NOMO-1 treated with DMSO at 0.1 percent for 48 hours (cell line): ENCODE measurements around the gene KDM1A.

ENCODE experiments used
- DNase-seq: peaks from one replicate; lab custom pipeline; 2025; ENCODE audit not compliant: unreplicated experiment; lab: John Stamatoyannopoulos, UW

KDM1A gene

DNA sequence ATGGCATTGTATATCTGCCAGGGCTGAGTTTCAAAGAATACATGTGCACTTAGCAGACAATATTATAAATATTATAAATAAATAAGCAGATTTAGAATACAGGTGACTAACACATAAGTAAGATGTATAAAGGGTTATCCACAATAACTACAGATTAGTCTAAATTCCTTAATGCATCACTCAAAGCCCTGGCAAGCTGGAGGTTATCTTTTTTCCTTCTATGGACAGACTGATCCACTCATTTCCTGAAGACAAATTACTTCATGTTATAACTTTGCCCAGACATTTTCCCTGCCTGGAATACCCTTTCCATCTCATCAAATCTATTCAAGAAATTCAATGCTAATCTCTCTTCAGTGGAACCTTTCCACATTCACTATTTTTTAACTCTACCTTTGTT, 110.6 kb downstream of the KDM1A start:
- no peak for DNase-seq

DNA sequence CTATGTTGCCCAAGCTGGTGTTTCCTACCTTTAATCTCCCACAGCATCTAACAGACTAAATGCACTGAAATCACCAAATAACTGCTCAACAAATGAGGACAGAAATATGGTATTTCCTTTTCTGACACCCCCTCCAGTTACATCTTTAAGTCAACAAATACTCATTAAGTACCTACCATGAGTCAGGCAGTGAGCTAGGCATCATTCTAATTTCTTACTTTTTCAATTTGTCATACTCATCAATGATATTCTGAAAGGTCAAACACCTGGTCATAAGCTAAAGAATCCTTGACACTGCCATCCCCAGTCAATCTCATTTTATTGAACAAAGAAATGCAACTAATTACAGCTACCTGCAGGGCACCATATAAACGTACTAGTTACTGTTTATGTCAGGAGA, 112.8 kb downstream of the KDM1A start:
- DNase-seq = no peak
